ENCODE measurements around the gene FLNC.

Gene FLNC

DNA sequence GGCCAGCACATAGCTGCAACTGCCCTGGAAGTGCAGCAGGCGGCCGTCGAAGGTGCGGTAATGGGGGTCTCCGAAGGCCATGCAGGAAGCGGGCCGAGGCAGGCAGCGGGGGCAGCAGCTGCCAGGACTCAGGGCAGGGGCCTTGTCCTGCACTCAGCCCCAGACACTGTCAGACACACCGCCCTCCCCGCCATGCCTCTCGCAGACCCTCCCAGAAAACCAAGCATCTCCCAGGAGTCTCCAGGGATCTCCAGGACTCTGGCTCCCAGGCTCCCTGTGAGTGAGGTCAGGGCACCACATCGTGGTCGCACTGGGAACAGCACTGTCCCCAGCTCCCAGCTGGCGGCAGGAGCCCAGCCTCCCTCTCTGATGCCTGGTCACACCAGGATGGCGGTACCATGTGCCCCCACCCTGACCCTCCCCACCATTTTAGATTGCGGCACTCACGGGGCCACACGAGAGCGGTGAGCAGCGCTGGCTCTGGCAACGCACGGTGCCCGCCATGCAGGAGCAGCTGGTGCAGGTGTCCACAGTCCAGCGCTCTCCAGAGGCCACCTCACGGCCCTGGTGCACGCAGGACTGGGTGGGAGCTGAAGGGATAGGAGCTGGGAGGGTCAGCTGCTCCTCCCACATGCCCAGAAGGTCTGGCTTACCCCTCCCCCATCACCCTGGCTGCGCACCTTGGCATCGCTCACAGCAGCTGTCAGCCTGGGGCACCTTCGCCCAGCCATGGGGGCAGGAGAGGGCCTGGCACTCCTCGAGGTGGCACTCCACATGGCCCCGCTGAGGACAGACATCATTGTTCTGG is 49.9 kb downstream of the FLNC start:
- no peak for DNase-seq

GRCh38 chr7:128880791-128881457 is 50.7 kb downstream of the FLNC start:
- no peak for DNase-seq

DNA sequence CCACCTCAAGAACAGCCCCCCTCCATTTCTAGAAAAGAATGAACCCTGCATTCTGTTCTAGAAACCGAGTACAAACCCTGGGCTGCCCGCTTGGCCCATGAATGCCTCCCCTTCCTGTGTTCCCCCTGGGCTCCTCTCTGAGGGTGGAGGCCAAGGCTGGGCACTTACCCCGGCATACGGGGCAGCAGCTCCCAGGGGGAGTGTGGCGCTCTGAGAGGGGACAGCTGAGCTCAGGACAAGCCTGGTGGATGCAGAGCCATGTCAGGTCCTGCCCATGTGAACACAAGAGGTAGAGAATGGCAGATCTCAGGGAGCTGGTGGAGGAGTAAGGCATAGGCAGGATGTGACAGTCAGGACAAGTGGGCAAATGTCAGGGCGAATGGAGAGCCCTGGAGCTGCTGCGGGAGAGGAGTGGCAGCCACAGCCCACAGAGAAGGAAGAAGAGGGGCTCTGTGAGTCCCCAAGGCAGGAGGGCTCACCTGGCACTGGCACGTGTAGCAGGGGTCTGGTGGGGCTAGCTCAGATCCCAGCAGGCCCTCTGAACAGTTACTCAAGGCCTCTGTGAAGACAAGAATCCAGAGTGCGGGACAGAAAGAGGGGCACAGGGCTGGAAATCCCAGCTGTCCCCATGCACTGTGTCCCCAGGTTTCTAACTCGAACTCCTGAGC is 51.4 kb downstream of the FLNC start:
- no peak for DNase-seq

DNA sequence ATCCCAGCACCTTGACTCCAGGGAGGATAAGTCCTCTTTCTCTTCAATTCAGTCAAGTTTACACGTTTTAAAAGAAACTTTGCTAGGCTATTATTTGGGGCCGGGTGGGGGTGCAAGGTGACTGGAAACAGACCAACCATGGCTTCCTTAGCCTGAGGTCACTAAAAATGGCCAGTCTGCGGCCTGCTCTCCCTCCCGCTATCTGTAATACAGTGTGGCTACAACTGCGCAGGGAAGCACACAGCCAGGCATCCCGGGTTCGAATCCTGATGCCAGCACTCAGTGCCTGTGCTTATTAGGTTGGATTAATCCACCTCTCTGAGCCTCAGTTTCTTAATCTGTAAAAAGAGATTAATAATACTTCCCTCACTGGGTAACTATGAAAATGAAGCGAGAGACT is 51.9 kb downstream of the FLNC start:
- DNase-seq = no peak

DNA sequence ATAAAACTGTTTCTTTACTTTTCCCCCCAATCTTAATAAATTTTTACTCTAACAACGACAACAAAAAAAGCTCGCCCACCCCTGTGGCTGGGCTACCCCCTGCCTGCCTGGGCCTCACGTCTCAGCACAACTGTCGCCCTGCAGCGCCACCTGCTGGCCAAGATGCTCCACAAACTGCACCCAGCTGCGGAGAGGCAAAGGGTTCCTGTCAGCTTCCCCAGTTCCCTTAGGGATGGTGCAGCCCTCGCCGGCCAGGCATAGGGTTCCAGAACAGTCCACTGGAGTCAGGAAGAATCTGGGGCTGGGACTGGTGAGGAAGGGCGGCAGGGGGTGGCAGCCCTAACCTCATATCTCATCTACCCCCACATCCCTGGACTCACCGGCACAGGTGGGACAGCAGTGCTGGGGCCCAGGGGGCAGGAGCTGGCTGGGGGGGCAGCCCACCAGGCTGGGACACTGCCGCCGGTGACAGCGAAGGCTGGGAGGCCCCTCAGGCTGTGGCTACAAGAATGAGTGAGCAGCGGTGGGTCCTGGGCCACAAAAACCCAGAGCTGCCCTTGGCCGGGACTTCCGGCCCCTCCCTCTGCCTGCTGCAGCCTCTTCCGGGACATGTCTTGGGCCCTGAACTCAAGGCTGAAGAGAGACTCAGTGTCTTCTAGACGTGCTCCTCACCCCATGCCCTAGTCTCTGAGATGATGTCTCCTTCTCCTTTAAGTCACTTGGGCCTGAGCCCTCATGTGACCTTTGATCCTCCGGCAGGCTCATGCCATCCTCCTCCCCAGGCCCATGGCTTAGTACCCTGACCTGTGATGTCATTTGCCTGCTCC is 53.6 kb downstream of the FLNC start:
- DNase-seq = peak; percentile 88

GRCh38 chr7:128884561-128885369 is 54.6 kb downstream of the FLNC start:
- DNase-seq = no peak

DNA sequence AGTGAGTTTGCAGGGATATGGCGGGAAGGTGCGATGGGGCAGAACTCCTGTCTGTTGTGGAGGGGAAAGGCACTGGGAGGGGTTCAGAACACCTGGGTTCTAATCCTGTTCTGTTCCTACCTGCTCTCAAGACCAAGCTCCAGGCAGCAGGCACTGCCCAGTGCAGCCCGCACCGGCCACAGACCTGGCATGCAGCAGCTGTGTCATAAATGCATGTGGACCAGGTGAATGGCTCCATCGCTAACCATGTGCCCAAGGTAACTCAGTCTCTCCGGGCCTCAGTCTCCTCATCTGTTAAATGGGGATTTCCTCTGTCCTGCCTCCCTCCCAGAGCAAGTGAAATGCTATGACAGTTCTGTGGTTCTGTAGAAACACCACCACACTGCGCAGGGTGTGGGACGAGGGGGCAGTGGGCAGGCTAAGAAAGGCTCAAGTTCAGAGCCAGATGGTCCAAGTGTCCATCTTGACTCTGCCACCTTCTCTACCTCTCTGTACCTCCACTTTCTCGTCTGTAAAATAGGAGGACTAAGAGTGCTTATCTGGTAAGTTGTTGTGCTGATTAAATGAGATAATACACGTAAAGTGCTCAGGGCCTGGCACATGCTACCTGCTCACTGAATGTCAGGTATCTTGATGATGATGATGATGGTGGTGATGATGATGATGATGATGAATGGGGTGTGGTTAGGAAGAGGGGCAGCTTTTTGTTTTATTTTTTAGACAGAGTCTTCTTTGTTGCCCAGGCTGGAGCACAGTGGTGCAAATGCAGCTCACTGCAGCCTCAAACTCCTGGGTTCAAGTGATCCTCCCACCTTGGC is 55.4 kb downstream of the FLNC start:
- DNase-seq = no peak

DNA sequence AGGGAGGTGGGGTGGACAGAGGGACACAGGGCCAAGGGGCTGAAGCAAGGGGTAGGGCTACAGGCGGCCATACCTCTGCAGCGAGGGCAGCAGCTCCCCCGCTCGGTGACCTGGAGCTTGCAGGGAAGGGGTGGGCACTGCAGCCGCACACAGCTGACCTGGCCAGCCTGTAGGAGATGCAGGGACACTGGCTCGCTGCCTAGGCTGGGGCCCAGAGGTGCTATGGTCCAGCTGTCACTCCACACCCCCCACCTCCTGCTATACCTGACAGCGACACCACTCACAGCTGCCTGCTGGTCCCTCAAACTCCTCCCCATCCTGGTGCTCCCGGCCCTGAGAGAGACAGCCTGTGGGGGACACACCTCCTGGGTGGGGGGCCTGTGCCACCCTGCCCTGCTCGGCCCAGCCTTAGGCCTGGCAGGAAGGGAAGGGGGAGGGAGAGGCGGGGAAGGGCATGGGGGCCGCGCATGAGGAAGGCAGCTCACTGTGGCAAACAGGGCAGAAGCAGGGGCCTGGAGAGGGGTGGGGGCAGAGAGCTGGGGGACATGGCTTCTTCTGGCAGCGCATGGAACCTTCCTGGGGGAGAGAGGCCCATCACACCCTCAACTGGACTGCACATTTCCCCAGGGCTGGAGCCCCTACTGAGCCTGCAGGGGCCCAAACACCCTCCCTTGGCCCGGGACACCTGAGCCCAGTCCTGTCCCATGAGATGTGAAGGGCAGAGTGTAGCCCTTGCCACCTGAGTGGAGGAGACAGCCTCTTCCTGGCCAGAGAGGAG is 56.4 kb downstream of the FLNC start:
- DNase-seq = no peak

GRCh38 chr7:128887169-128888038 is 57.2 kb downstream of the FLNC start:
- DNase-seq = no peak

- DNase-seq = no peak
Measured at GRCh38 chr7:128888039-128888755, 58.0 kb downstream of the FLNC start.

GRCh38 chr7:128888756-128889095 is 58.5 kb downstream of the FLNC start:
- no peak for DNase-seq

GRCh38 chr7:128889121-128889520 is 58.9 kb downstream of the FLNC start:
- no peak for DNase-seq

DNA sequence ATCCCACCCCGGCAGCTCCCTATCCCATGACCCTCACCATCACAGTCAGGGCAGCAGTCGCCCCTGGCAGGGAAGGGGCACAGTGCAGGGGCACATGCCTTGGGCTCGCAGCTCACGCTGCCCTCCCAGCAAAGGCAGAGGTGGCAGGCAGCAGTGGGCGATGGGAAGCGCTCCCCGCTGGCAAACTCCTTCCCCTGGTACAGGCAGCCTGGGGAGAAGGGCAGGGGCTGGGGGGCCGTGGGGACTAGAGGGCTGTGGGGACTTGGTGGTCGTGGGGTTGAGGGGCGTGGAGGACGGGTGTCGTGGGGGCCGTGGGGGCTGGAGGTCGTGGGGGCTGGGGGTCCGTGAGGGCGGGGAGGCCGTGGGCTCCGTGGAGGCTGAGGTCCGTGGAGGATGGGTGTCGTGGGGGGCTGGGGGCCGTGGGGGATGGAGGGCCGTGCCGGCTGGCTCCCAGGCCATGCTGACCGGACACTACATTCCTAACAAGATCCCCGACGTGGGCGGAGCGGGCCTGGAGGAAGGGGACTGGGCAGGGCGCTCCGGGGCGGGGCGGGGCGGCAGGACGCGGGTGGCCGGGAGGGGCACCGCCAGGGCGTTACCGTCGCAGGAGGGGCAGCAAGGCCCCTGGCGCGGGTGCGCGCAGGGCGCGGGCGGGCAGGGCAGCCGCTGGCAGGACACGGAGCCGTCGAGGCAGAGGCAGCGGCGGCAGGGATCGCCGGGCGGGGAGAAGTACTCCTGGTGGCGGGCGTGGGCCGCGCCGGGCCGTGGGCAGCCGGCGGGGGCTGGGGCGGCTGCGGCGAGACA is 60.3 kb downstream of the FLNC start:
- DNase-seq = no peak

DNA sequence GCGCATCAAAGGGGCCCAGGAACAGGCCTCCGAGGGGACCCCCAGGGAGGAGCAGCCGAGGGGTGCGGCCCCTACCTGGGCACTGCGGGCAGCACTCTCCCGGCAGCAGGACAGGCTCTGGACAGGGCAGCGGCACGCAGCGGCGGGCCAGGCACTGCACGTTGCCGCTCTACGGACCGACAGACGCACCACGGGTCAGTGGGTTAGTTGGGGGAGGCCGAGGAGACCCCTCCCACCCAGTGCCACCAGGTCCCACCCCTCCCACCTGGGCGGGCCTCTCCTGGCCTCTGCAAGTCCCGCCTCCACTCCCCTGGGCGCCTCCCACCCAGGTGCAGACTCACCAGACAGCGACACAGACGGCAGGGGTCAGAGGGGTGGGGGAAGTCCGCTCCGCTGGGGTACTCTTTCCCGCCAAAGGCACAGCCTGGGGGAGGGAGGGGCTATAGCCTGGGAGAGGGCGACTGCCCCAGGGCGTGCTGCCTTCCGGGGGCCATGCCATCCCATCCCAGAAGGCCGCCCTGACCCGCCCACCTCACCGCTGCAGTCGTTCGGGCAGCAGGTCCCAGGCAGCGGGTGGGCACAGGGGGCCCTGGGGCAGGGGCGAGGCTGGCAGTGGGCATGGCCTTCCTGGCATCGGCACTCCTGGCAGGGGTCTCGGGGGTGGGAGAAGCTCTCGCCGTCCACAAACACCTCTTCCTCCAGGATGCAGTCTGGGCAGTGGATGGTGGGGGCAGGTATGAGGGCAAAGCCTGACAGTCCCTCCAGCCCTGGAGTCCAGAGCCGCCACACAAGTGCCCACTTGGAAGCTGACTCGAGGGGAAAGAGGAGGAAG is 61.1 kb downstream of the FLNC start:
- peak; percentile 33 for DNase-seq

DNA sequence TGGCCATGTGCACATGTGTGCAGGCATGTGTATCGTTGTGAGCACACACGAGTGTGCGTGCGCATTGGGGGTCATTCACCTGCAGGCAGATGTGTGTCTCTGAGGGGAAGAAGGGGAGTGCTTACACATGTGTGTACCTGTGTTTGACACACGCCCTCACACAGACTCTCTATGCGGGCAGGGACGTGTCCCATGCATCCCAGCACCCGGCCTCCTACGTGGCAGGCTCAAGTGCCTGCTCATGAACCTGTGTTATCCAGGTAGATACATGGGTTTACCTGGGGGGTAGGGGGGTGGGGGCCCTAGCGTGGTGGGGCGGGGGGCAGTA is 61.7 kb downstream of the FLNC start:
- no peak for DNase-seq

DNA sequence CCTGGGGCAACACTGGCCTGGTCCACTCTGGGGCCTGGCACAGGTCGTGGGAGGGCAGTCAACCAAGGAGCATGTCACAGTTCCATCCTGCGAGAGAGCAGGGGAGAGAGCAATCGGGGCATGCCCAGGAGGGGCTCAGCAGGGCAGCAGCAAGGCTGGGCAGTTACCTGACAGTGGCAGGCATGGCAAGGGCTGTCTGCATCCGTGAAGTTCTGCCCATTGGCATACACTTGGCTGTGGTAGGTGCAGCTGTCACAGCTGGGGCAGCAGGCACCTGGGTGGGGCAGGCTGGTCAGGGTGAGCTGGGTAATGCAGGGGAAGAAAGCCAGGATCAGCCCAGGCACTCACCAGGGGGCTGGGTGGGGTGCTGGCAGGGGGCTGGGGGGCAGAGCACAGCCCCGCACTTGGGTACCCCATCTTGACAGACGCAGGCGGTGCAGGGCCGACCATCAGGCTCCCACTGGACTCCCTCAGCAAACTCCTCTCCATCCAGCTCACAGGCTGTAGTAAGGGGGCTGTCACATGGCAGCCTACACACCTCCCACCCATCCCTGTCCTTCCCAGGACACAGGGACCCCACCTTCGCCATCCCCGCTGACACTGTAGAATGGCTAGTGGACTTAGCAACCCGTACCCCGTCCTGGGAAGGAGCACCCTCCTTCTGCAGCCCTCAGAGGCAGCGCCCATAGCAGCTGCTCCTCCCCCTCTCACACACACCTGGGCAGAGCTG is 62.5 kb downstream of the FLNC start:
- no peak for DNase-seq

Data from activated naive CD4-positive, alpha-beta T cell treated with Interleukin-2 at 50 U/mL for 16 hours (primary cell).